DND-41 (cell line): ENCODE results near the gene TFAP2A.

Experiments
- EZH2 ChIP-seq: IDR thresholded peaks from 3 replicates; pipeline ENCODE4 v1.6.1; 2012; ENCODE audit warnings: borderline replicate concordance, low read depth, mild to moderate bottlenecking, moderate library complexity, low read length, inconsistent platforms; ENCODE audit not compliant: severe bottlenecking
- TF ChIP-seq, protein P1 (sequence below): IDR thresholded peaks from 2 replicates; pipeline ENCODE4 v1.5.1; 2012; ENCODE audit warnings: borderline replicate concordance, low read length, moderate library complexity, mild to moderate bottlenecking; ENCODE audit not compliant: poor library complexity, severe bottlenecking; ENCODE audit errors: extremely low read depth

DNA sequence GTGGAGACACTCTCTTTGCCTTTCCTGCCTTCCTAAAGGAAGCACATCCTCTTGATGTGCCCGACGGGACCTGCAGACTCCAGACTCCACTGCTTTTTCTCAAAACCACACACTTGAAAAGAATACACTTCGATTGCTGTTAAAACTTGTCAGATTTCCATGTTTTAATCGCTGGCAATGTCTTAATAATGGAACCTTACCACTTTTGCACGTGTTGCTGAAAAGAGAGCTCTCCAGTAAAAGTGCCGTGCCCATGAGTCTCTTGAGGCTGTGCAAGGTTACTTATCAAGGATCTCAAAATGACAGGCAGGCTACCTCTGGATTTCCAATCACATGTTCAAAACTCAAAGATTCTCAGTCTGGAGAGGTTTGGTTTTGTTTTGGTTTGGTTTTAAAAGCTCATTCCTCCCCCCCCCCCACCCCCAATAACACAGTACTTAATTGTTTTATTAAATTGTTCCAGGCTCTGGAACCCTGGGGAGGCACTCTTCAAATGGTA lies 12.0 kb upstream of the TFAP2A start:
- TF ChIP-seq, protein P1, sequence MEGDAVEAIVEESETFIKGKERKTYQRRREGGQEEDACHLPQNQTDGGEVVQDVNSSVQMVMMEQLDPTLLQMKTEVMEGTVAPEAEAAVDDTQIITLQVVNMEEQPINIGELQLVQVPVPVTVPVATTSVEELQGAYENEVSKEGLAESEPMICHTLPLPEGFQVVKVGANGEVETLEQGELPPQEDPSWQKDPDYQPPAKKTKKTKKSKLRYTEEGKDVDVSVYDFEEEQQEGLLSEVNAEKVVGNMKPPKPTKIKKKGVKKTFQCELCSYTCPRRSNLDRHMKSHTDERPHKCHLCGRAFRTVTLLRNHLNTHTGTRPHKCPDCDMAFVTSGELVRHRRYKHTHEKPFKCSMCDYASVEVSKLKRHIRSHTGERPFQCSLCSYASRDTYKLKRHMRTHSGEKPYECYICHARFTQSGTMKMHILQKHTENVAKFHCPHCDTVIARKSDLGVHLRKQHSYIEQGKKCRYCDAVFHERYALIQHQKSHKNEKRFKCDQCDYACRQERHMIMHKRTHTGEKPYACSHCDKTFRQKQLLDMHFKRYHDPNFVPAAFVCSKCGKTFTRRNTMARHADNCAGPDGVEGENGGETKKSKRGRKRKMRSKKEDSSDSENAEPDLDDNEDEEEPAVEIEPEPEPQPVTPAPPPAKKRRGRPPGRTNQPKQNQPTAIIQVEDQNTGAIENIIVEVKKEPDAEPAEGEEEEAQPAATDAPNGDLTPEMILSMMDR, result no peak
- no peak for TF ChIP-seq EZH2
